WTC11 (cell line): ENCODE measurements around the gene ID4. TPM values are rescaled to one million over a fixed set of nuclear protein-coding genes. Genes with fewer than 3 reads are reported as not detected.

Source experiments
- ATF3 ChIP-seq: sonication (generic); formaldehyde crosslinking; conservative IDR thresholded peaks from 2 replicates; pipeline ENCODE4 v1.8.1; 2022; ENCODE audit warnings: mild to moderate bottlenecking, missing genetic modification reagents
- ERG ChIP-seq: fragments of 250-450 bp; sonication (Bioruptor Pico); IDR thresholded peaks from 2 replicates; pipeline ENCODE4 v1.8.0; 2021; ENCODE audit warnings: mild to moderate bottlenecking
- FOXJ3 ChIP-seq: sonication (generic); formaldehyde crosslinking; IDR thresholded peaks from 2 replicates; pipeline ENCODE4 v1.9.0; 2021; ENCODE audit warnings: missing genetic modification reagents, mild to moderate bottlenecking, borderline replicate concordance
- GRHL2 ChIP-seq: fragments of 250-450 bp; sonication (Bioruptor Pico); IDR thresholded peaks from 2 replicates; pipeline ENCODE4 v1.8.0; 2022; ENCODE audit warnings: mild to moderate bottlenecking, moderate library complexity; ENCODE audit not compliant: insufficient replicate concordance, severe bottlenecking
- NR2C2 ChIP-seq: sonication (generic); formaldehyde crosslinking; IDR thresholded peaks from 2 replicates; pipeline ENCODE4 v1.8.0; 2022; ENCODE audit warnings: mild to moderate bottlenecking, missing genetic modification reagents
- OVOL2 ChIP-seq: fragments of 250-450 bp; sonication (Bioruptor Pico); IDR thresholded peaks from 2 replicates; pipeline ENCODE4 v1.9.0; 2021; ENCODE audit warnings: mild to moderate bottlenecking, borderline replicate concordance
- RORB ChIP-seq: fragments of 250-450 bp; sonication (Bioruptor Pico); IDR thresholded peaks from 2 replicates; pipeline ENCODE4 v1.9.0; 2021; ENCODE audit warnings: mild to moderate bottlenecking
- SP1 ChIP-seq: sonication (generic); formaldehyde crosslinking; conservative IDR thresholded peaks from 2 replicates; pipeline ENCODE4 v1.8.1; 2022; ENCODE audit warnings: missing genetic modification reagents
- TEAD1 ChIP-seq: sonication (generic); formaldehyde crosslinking; IDR thresholded peaks from 2 replicates; pipeline ENCODE4 v1.8.0; 2022; ENCODE audit warnings: mild to moderate bottlenecking, missing genetic modification reagents
- TP53 ChIP-seq: sonication (generic); formaldehyde crosslinking; IDR thresholded peaks from 2 replicates; pipeline ENCODE4 v1.8.1; 2023; ENCODE audit warnings: mild to moderate bottlenecking, missing genetic modification reagents
- ZBTB43 ChIP-seq: sonication (generic); formaldehyde crosslinking; IDR thresholded peaks from 2 replicates; pipeline ENCODE4 v1.8.1; 2023; ENCODE audit warnings: mild to moderate bottlenecking, missing genetic modification reagents
- ZNF232 ChIP-seq: sonication (generic); formaldehyde crosslinking; IDR thresholded peaks from 2 replicates; pipeline ENCODE4 v1.8.0; 2022; ENCODE audit warnings: mild to moderate bottlenecking, missing genetic modification reagents
- ZNF423 ChIP-seq: fragments of 250-450 bp; sonication (Bioruptor Pico); IDR thresholded peaks from 2 replicates; pipeline ENCODE4 v2.1.2; 2022; ENCODE audit warnings: mild to moderate bottlenecking, moderate library complexity
- ZNF532 ChIP-seq: fragments of 250-450 bp; sonication (Bioruptor Pico); IDR thresholded peaks from 2 replicates; pipeline ENCODE4 v1.9.0; 2021; ENCODE audit warnings: mild to moderate bottlenecking, borderline replicate concordance
- total RNA-seq: library from RNA; stranded (reverse); gene quantifications from 3 replicates; pipeline ENCODE4 v1.2.3, GENCODE V29; 2021
- TF ChIP-seq, protein P1 (sequence below): sonication (generic); formaldehyde crosslinking; IDR thresholded peaks from 2 replicates; pipeline ENCODE4 v1.8.0; 2023; ENCODE audit warnings: missing genetic modification reagents
- TF ChIP-seq, protein P2 (sequence below): sonication (generic); formaldehyde crosslinking; IDR thresholded peaks from 2 replicates; pipeline ENCODE4 v1.8.0; 2022; ENCODE audit warnings: mild to moderate bottlenecking, missing genetic modification reagents
- TF ChIP-seq, protein P3 (sequence below): sonication (generic); formaldehyde crosslinking; conservative IDR thresholded peaks from 2 replicates; pipeline ENCODE4 v1.8.1; 2023; ENCODE audit warnings: mild to moderate bottlenecking, low read depth, missing genetic modification reagents, moderate library complexity
- TF ChIP-seq, protein P4 (sequence below): sonication (generic); formaldehyde crosslinking; IDR thresholded peaks from 2 replicates; pipeline ENCODE4 v1.8.1; 2022; ENCODE audit warnings: low read depth, mild to moderate bottlenecking, moderate library complexity, missing genetic modification reagents, borderline replicate concordance
- TF ChIP-seq, protein P5 (sequence below): sonication (generic); formaldehyde crosslinking; IDR thresholded peaks from 2 replicates; pipeline ENCODE4 v1.8.0; 2023; ENCODE audit warnings: mild to moderate bottlenecking, missing genetic modification reagents

The ID4 gene
- total RNA-seq, 1 experiment from 2014 or later = 4.5 TPM

DNA sequence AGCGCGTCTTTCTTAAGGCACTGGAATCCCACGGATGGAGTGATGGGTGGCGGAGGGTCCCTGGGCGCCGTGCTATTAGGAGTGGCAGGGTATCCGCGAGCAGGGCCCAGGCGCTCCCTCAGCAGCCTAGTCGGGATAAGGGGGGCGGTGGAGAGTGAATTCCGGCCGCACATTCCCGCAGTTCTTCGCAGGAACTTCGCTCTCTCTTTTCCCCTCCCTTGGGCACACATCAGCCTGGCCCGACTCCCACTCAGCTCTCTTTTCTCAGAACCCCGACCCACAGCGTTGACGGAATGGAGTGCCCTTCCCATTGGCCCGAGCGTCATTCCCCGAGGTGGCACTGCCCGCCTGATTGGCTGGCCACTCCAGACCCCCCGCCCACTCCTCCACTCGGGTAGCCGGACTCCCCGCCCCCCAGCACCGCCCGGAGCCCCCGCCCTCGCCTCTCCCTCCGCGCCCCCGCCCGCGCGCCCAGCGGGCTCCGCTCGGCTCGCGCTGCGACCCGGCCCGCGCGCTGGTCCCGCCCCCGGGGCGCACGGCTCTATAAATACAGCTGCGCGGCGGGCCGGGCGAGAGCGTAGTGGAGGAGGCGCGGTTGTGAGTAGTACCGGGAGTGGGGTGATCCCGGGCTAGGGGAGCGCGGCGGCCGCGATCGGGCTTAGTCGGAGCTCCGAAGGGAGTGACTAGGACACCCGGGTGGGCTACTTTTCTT is at the start of gene ID4 (continued):
- TF ChIP-seq FOXJ3 (CRISPR knock-in tag) (no peak), ZNF532 (CRISPR knock-in tag) (0 out of 2 replicates have a peak, but pooled peaks have one; percentile 53), ZNF423 (CRISPR knock-in tag) (0 out of 2 replicates have a peak, but pooled peaks have one; percentile 6), OVOL2 (no peak), RORB (peak; percentile 88), ZBTB43 (CRISPR knock-in tag) (no peak), NR2C2 (CRISPR knock-in tag) (no peak), GRHL2 (CRISPR knock-in tag) (no peak), TP53 (CRISPR knock-in tag) (no peak; the same call in 1 of the 2 replicates), TEAD1 (no peak), ERG (CRISPR knock-in tag) (no peak), SP1 (CRISPR knock-in tag) (peak; percentile 67), ZNF232 (CRISPR knock-in tag) (no peak), ATF3 (CRISPR knock-in tag) (no peak)
- TF ChIP-seq, protein P1, sequence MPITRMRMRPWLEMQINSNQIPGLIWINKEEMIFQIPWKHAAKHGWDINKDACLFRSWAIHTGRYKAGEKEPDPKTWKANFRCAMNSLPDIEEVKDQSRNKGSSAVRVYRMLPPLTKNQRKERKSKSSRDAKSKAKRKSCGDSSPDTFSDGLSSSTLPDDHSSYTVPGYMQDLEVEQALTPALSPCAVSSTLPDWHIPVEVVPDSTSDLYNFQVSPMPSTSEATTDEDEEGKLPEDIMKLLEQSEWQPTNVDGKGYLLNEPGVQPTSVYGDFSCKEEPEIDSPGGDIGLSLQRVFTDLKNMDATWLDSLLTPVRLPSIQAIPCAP (CRISPR knock-in tag) = no peak
- TF ChIP-seq, protein P2, sequence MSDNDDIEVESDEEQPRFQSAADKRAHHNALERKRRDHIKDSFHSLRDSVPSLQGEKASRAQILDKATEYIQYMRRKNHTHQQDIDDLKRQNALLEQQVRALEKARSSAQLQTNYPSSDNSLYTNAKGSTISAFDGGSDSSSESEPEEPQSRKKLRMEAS (CRISPR knock-in tag) = peak; percentile 37; the same call in 1 of the 2 replicates
- TF ChIP-seq, protein P3, sequence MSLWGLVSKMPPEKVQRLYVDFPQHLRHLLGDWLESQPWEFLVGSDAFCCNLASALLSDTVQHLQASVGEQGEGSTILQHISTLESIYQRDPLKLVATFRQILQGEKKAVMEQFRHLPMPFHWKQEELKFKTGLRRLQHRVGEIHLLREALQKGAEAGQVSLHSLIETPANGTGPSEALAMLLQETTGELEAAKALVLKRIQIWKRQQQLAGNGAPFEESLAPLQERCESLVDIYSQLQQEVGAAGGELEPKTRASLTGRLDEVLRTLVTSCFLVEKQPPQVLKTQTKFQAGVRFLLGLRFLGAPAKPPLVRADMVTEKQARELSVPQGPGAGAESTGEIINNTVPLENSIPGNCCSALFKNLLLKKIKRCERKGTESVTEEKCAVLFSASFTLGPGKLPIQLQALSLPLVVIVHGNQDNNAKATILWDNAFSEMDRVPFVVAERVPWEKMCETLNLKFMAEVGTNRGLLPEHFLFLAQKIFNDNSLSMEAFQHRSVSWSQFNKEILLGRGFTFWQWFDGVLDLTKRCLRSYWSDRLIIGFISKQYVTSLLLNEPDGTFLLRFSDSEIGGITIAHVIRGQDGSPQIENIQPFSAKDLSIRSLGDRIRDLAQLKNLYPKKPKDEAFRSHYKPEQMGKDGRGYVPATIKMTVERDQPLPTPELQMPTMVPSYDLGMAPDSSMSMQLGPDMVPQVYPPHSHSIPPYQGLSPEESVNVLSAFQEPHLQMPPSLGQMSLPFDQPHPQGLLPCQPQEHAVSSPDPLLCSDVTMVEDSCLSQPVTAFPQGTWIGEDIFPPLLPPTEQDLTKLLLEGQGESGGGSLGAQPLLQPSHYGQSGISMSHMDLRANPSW (CRISPR knock-in tag) = no peak
- TF ChIP-seq, protein P4, sequence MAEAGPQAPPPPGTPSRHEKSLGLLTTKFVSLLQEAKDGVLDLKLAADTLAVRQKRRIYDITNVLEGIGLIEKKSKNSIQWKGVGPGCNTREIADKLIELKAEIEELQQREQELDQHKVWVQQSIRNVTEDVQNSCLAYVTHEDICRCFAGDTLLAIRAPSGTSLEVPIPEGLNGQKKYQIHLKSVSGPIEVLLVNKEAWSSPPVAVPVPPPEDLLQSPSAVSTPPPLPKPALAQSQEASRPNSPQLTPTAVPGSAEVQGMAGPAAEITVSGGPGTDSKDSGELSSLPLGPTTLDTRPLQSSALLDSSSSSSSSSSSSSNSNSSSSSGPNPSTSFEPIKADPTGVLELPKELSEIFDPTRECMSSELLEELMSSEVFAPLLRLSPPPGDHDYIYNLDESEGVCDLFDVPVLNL = no peak
- TF ChIP-seq, protein P5, sequence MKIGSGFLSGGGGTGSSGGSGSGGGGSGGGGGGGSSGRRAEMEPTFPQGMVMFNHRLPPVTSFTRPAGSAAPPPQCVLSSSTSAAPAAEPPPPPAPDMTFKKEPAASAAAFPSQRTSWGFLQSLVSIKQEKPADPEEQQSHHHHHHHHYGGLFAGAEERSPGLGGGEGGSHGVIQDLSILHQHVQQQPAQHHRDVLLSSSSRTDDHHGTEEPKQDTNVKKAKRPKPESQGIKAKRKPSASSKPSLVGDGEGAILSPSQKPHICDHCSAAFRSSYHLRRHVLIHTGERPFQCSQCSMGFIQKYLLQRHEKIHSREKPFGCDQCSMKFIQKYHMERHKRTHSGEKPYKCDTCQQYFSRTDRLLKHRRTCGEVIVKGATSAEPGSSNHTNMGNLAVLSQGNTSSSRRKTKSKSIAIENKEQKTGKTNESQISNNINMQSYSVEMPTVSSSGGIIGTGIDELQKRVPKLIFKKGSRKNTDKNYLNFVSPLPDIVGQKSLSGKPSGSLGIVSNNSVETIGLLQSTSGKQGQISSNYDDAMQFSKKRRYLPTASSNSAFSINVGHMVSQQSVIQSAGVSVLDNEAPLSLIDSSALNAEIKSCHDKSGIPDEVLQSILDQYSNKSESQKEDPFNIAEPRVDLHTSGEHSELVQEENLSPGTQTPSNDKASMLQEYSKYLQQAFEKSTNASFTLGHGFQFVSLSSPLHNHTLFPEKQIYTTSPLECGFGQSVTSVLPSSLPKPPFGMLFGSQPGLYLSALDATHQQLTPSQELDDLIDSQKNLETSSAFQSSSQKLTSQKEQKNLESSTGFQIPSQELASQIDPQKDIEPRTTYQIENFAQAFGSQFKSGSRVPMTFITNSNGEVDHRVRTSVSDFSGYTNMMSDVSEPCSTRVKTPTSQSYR (CRISPR knock-in tag) = no peak
